ENCODE data around the gene SWAP70. TPM values are rescaled to one million over a fixed set of nuclear protein-coding genes. Genes with fewer than 3 reads are reported as not detected.

Gene SWAP70
- total and polyA plus RNA-seq, 2 donors (not counting 1 experiment from before 2014, with no cell fraction given), result 45.1 to 74.4 TPM

DNA sequence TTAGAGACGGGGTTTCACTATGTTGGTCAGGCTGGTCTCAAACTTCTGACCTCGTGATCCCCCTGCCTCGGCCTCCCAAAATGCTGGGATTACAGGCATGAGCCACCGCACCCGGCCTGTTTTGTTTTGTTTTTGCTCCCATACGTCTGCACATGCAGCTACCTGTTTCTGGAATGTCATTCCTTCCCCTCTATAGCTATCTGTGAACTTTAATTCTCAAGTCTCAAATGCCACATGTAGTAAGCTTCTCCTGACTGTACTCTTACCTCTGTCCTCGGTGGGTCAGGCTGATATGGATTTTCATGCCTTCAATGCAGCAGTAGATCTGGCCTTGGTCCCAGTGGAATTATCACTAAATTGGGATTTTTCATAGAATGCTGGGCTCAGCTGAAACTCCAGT lies 12.4 kb upstream of the SWAP70 start:
- no peaks in the 10 kb centered on the region for H4K20me1 ChIP-seq (ENCODE audit: control insufficient read depth, extremely low read depth, insufficient read depth, low read length)
- no peak for DNase-seq (ENCODE audit: low read depth in 2 of 2)
- H3K9ac ChIP-seq (ENCODE audit: insufficient read depth, low read length), result no peak overlapping the region
- TF ChIP-seq, protein P1, sequence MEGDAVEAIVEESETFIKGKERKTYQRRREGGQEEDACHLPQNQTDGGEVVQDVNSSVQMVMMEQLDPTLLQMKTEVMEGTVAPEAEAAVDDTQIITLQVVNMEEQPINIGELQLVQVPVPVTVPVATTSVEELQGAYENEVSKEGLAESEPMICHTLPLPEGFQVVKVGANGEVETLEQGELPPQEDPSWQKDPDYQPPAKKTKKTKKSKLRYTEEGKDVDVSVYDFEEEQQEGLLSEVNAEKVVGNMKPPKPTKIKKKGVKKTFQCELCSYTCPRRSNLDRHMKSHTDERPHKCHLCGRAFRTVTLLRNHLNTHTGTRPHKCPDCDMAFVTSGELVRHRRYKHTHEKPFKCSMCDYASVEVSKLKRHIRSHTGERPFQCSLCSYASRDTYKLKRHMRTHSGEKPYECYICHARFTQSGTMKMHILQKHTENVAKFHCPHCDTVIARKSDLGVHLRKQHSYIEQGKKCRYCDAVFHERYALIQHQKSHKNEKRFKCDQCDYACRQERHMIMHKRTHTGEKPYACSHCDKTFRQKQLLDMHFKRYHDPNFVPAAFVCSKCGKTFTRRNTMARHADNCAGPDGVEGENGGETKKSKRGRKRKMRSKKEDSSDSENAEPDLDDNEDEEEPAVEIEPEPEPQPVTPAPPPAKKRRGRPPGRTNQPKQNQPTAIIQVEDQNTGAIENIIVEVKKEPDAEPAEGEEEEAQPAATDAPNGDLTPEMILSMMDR (conservative IDR thresholded peaks at IDR 0.05 in 1 of 2, IDR thresholded peaks at IDR 0.05 in 1 of 2; ENCODE audit: low read depth in 1 of 2, low read length in 2 of 2), result no peak
- no peak for TF ChIP-seq EZH2 (IDR thresholded peaks at IDR 0.05; ENCODE audit: low read length, missing control alignments)
- H3K36me3 ChIP-seq (ENCODE audit: control insufficient read depth, insufficient read depth, low read length), result no peaks in the 10 kb centered on the region
- no peak overlapping the region for H3K27ac ChIP-seq (ENCODE audit: insufficient read depth, low read length)
- H3K27me3 ChIP-seq (ENCODE audit: control insufficient read depth, insufficient read depth, low read length), result no peaks in the 10 kb centered on the region
- H3K4me1 ChIP-seq (ENCODE audit: control insufficient read depth, extremely low read depth, insufficient read depth, low read length), result no peaks in the 10 kb centered on the region
- H3K4me3 ChIP-seq (replicated peaks in 1 of 4; ENCODE audit: control extremely low read depth in 1 of 4, insufficient read depth in 1 of 4, low read depth in 3 of 4, low read length in 4 of 4), result no peak overlapping the region
- H3K4me2 ChIP-seq (ENCODE audit: extremely low read depth, insufficient read depth, low read length), result no peak overlapping the region
- no peaks in the 10 kb centered on the region for H3K79me2 ChIP-seq (ENCODE audit: control insufficient read depth, insufficient read depth, low read length)
- H3K9me3 ChIP-seq (ENCODE audit: control insufficient read depth, insufficient read depth, low read depth, low read length), result no peaks in the 10 kb centered on the region
- no peak overlapping the region for H2AFZ ChIP-seq (ENCODE audit: low read length)

DNA sequence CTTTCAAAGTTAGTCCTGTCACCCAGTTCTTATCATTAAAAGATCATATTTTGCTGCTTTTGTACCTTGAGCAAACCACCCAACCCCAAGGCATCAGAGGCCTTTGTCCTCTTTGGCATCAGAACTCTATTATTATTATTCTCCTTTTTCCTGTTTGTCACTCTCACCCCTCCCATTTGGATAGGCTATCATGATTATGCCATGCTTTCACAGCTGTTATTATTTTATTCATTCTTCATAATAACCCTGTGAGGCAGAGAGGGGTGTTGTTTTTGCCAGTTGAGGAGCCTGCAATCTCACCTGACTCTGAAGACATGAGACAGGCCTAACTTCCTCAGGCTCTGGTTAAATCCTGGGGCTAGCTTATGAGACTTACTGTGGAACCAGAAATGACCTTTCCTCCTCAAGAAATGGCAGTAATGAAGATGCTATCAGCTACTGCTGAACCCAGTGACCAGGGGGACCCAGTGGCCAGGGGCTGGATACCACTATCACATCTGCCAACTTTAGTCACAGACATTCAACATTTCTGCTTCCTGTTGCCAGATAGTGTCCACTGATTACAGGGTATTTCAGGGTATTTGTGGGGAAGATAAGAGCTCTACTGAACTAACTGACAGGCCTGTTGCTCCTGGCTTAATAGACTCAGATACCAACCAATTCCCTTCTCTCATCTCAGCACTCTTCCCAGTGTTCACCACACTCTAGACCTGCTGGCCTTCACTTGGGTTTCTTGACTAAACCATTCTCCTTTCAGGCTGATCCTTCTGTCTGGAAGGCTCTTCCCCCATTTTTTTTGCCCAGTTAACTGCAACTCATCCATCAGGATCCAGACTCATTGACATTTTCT lies 11.8 kb upstream of the SWAP70 start:
- H3K27ac ChIP-seq (ENCODE audit: insufficient read depth, low read length), result no peak overlapping the region
- no peaks in the 10 kb centered on the region for H4K20me1 ChIP-seq (ENCODE audit: control insufficient read depth, extremely low read depth, insufficient read depth, low read length)
- no peak overlapping the region for H3K4me3 ChIP-seq (replicated peaks in 1 of 4; ENCODE audit: control extremely low read depth in 1 of 4, insufficient read depth in 1 of 4, low read depth in 3 of 4, low read length in 4 of 4)
- no peaks in the 10 kb centered on the region for H3K9me3 ChIP-seq (ENCODE audit: control insufficient read depth, insufficient read depth, low read depth, low read length)
- DNase-seq (ENCODE audit: low read depth in 2 of 2), result no peak
- H3K27me3 ChIP-seq (ENCODE audit: control insufficient read depth, insufficient read depth, low read length), result no peaks in the 10 kb centered on the region
- H3K79me2 ChIP-seq (ENCODE audit: control insufficient read depth, insufficient read depth, low read length), result no peaks in the 10 kb centered on the region
- H3K36me3 ChIP-seq (ENCODE audit: control insufficient read depth, insufficient read depth, low read length), result no peaks in the 10 kb centered on the region
- H2AFZ ChIP-seq (ENCODE audit: low read length), result no peak overlapping the region
- no peak overlapping the region for H3K4me2 ChIP-seq (ENCODE audit: extremely low read depth, insufficient read depth, low read length)
- TF ChIP-seq, protein P1 (conservative IDR thresholded peaks at IDR 0.05 in 1 of 2, IDR thresholded peaks at IDR 0.05 in 1 of 2; ENCODE audit: low read depth in 1 of 2, low read length in 2 of 2), result no peak
- no peak for TF ChIP-seq EZH2 (IDR thresholded peaks at IDR 0.05; ENCODE audit: low read length, missing control alignments)
- no peak overlapping the region for H3K9ac ChIP-seq (ENCODE audit: insufficient read depth, low read length)
- H3K4me1 ChIP-seq (ENCODE audit: control insufficient read depth, extremely low read depth, insufficient read depth, low read length), result no peaks in the 10 kb centered on the region

DNA sequence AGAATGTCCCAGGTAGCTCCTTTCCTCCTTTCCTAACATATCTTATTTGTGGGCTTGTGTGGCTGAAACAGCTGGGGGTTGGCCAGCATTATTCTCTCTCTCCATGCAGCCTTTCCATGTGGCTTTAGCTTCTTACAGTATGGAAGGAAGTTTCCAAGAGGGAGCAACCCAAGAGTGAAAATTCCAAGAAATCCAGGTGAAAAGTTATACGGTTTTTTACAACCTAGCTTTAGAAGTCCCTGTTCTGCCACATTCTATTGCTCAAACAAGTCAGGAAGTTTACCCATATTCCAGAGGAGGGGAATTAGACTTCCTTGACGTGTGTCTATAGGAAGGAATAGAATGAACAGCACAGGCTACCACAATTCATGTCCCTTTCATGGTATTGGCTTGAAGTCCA lies 10.0 kb upstream of the SWAP70 start:
- Histone ChIP-seq H4K20me1 (ENCODE audit: control insufficient read depth, extremely low read depth, insufficient read depth, low read length) (no peaks in the 10 kb centered on the region), H3K27me3 (ENCODE audit: control insufficient read depth, insufficient read depth, low read length) (no peaks in the 10 kb centered on the region), H3K4me3 (replicated peaks in 1 of 4; ENCODE audit: control extremely low read depth in 1 of 4, insufficient read depth in 1 of 4, low read depth in 3 of 4, low read length in 4 of 4) (no peak overlapping the region), H3K27ac (ENCODE audit: insufficient read depth, low read length) (no peak overlapping the region), H2AFZ (ENCODE audit: low read length) (no peak overlapping the region), H3K9ac (ENCODE audit: insufficient read depth, low read length) (no peak overlapping the region), H3K4me2 (ENCODE audit: extremely low read depth, insufficient read depth, low read length) (no peak overlapping the region), H3K9me3 (ENCODE audit: control insufficient read depth, insufficient read depth, low read depth, low read length) (no peaks in the 10 kb centered on the region), H3K36me3 (ENCODE audit: control insufficient read depth, insufficient read depth, low read length) (no peaks in the 10 kb centered on the region), H3K4me1 (ENCODE audit: control insufficient read depth, extremely low read depth, insufficient read depth, low read length) (no peaks in the 10 kb centered on the region), H3K79me2 (ENCODE audit: control insufficient read depth, insufficient read depth, low read length) (no peaks in the 10 kb centered on the region)
- TF ChIP-seq EZH2 (IDR thresholded peaks at IDR 0.05; ENCODE audit: low read length, missing control alignments), result no peak
- TF ChIP-seq, protein P1 (conservative IDR thresholded peaks at IDR 0.05 in 1 of 2, IDR thresholded peaks at IDR 0.05 in 1 of 2; ENCODE audit: low read depth in 1 of 2, low read length in 2 of 2), result no peak
- no peak for DNase-seq (ENCODE audit: low read depth in 2 of 2)

All from fibroblast of lung (primary cell).